Raji (cell line): ENCODE results near the gene MDFIC.

Experiments used
- POLR2A ChIP-seq: IDR thresholded peaks from 2 replicates; pipeline ENCODE4 v1.6.1; 2011; ENCODE audit warnings: low read depth, low read length, control low read depth; ENCODE audit not compliant: insufficient read depth

Gene MDFIC

GRCh38 chr7:114922026-114922651, at the start of gene MDFIC:
MDFIC (plus strand) TSS chr7:114922094; CDS start chr7:114923034, 940 bp downstream.
- no peak; the same call in none of the 2 replicates for TF ChIP-seq POLR2A

- TF ChIP-seq POLR2A: no peak
These were observed 47.7 kb upstream of the MDFIC start for GRCh38 chr7:114874170-114874569.

- TF ChIP-seq POLR2A: no peak
These were observed 46.7 kb upstream of the MDFIC start for GRCh38 chr7:114875186-114875585.

- TF ChIP-seq POLR2A: no peak
These were observed 42.3 kb upstream of the MDFIC start for GRCh38 chr7:114879554-114879953.

GRCh38 chr7:114885836-114886235, 36.1 kb upstream of the MDFIC start:
- no peak for TF ChIP-seq POLR2A

- no peak for TF ChIP-seq POLR2A
These were observed 35.7 kb upstream of the MDFIC start for GRCh38 chr7:114886241-114886640.

GRCh38 chr7:114889646-114890285, 32.1 kb upstream of the MDFIC start:
- no peak for TF ChIP-seq POLR2A

GRCh38 chr7:114890561-114890960, 31.3 kb upstream of the MDFIC start:
- no peak for TF ChIP-seq POLR2A

- no peak for TF ChIP-seq POLR2A
These were observed 21.8 kb upstream of the MDFIC start for GRCh38 chr7:114900127-114900526.

GRCh38 chr7:114901771-114902170, 20.1 kb upstream of the MDFIC start:
- no peak for TF ChIP-seq POLR2A

GRCh38 chr7:114903131-114903530, 18.8 kb upstream of the MDFIC start:
- TF ChIP-seq POLR2A: no peak

GRCh38 chr7:114910787-114911186, 11.1 kb upstream of the MDFIC start:
- TF ChIP-seq POLR2A: no peak

- no peak for TF ChIP-seq POLR2A
These were observed 10.5 kb upstream of the MDFIC start for GRCh38 chr7:114911411-114911810.

GRCh38 chr7:114916261-114916892, 5.5 kb upstream of the MDFIC start:
- no peak for TF ChIP-seq POLR2A

GRCh38 chr7:114917211-114917839, 4.6 kb upstream of the MDFIC start:
- no peak for TF ChIP-seq POLR2A

- TF ChIP-seq POLR2A: no peak
These were observed 2.3 kb upstream of the MDFIC start for GRCh38 chr7:114919587-114919986.
